Activated naive CD8-positive, alpha-beta T cell treated with anti-CD3 and anti-CD28 coated beads, Interleukin-2, amount 50 U/mL, for 16 hours (primary cell): ENCODE measurements around the gene CLDN2.
"Not testable (repeated sequence)": the region's sequence is repeated elsewhere in the genome, so short reads cannot be mapped to it uniquely, and the experiment has no call there.

Experiments
- DNase-seq: peaks from one replicate; pipeline ENCODE4 v3.0.0-alpha.2; 2020; ENCODE audit warnings: low read depth, low spot score

CLDN2 gene, protein sequence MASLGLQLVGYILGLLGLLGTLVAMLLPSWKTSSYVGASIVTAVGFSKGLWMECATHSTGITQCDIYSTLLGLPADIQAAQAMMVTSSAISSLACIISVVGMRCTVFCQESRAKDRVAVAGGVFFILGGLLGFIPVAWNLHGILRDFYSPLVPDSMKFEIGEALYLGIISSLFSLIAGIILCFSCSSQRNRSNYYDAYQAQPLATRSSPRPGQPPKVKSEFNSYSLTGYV

DNA sequence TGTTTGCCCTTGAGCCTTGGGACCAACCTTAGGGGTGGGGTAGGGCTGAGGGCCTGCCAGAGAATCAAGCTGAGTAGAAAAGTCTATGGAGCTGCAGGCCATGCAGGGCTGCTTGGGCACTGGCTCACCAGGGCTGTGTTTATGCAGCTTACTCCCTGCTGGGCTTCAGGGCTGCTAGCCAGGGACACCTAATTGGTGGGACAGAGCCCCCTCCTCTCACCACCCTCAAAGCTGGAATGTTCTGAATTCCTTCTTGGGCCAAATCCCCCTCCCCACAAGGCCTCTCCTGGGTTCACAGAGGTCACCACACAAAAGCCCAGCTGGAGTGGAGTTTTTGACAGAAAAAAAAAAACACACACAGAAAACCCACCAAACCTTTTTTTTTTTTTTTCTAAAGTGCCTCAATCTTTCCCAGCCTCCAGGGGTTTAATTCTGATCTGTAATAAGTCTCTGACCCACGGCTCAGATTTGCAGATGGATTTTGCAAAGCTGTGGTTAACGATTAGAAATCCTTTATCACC, at the start of gene CLDN2:
Gene CLDN2, plus strand, starts transcription at position 471 of the 521 bp plus-strand sequence. CDS start 7,827 bp downstream, outside the sequence.
- DNase-seq: no peak

DNA sequence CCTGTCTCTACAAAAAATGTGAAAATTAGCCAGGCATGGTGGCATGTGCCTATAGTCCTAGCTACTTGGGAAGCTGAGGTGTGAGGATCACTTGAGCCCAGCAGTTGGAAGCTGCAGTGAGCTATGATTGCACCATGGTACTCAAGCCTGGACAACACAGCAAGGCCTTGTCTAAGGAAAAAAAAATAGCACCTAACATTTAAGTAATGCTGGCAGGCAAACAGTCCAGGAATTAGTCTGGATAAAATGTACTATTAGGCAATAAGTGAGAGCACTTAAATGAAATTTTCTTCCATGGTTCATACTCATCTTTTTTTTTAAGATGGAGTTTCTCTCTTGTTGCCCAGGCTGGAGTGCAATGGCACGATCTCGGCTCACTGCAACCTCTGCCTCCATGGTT, 47.4 kb upstream of the CLDN2 start:
- not testable (repeated sequence) for DNase-seq

DNA sequence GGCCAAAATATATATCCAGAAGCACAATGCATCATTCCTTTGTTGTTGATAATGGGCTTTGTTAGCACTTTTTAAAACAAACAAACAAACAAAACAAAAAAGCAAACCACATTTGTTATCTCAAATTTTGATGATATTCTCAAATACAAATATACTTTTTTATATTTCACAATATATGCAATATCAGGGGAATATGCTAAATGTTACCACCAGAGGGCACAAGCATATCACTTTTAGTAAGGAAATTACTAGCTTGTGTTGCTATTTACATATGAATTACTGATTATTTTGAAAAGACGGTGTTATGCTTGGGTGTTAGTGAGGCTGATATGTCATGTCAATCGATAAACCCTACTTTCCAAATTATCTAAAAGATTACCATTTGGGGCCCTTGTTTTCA, 46.1 kb upstream of the CLDN2 start:
- DNase-seq: no peak

DNA sequence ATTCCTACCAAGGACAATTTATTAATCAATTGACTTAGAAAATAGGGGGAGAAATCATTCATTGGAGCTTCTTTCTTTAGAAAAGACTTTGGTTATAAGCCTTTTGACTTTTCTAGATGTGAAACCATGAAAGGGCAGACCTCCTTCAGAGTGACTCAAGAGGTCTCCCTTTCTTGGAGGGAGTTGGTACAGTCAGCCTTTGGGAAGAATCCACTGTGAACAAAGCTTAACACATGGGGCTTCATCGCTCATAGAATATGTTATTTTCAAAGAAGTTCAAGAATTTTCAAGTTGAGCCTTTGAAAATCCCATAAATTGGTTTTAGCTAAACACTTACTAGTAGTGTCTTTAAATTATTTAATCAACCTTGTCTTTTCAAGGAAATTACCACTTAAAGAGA, 45.1 kb upstream of the CLDN2 start:
- no peak for DNase-seq

DNA sequence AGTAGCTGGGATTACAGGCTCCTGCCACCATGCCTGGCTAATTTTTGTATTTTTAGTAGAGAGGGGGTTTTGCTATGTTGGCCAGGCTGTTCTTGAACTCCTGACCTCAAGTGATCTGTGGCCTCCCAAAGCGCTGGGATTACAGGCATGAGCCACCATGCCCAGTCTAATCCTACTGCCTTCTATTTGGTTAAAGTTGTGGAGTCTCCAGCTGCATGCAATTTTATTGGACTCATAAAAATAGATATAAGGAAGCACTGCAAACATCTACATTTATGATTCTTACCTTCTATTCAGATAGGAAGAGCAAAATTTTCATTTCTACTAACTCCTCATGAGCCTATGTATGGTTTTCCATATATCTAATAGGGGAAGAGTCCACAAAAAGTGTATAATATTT, 30.7 kb upstream of the CLDN2 start:
- DNase-seq: no peak

GRCh38 chrX:106891762-106892460, 28.3 kb upstream of the CLDN2 start:
- no peak for DNase-seq

DNA sequence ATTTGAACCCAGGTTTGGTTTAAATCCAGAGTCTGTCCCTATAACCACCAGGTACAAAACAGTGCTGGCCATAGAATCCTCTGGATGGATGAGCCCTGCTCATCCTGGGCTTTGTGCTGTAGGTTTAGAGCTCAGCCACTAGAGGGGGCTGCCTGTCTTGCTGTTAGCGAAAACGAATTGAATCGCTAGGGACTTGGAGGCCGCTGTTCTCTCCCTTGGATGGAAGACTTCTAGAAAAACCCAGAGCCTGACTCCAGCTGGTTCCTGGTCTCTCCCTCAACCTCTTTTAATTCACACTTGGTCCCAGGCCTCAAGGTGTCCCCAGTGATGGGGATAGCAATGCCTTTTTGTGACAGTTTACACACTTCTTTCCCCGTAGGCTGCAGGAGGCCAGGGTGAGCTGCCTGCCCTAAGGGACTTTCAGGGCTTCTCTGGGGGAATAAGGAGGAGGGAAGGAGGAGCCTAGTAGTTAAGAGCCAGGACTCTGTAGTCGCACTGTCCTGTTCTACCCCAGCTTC, 25.8 kb upstream of the CLDN2 start:
- DNase-seq: peak; percentile 3

DNA sequence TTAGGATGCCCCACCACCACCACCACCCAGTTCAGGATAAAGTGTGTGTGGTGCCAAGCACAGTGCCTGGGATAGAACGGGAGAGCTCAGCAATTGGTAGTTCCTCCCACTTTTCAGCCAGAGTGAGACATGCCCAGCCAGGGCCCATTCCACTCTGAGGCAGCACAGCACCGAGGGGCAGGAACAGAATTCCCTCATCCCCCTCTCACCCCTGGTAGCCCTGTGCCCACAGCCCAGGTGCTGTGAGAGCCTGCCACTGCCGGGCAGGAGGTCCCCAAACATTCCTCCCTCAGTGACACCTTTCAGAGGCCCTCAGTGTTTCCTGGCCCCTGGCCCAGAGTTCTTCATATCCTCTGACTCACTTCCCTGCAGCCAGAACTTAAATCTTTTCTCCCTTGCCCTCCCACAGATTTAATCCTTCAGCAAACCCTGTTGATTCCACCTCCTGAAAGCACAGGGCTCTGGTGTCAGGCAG, 25.2 kb upstream of the CLDN2 start:
- DNase-seq: no peak

- DNase-seq: no peak
These were observed 22.9 kb upstream of the CLDN2 start for GRCh38 chrX:106897259-106897658.

DNA sequence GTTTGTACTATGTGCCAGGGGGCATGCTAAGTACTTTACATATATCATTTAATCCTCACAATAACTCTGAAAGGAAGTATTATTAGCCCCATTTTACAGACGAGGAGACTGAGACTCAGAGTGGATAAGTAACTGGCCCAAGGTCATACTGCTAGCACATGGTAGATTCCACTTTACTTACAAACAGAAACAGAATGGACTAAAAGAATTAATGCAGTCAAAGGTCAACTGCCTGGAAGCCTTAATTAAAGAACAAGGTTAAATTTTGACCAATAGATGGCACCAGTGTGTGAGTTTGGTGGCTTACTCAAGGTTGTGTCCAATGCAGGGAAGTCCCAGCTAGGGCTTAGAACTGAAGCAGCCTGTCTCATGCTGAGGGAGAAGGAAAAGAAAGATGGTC, 21.7 kb upstream of the CLDN2 start:
- DNase-seq: no peak

- DNase-seq: no peak
These were observed 20.9 kb upstream of the CLDN2 start for GRCh38 chrX:106899276-106899675.

DNA sequence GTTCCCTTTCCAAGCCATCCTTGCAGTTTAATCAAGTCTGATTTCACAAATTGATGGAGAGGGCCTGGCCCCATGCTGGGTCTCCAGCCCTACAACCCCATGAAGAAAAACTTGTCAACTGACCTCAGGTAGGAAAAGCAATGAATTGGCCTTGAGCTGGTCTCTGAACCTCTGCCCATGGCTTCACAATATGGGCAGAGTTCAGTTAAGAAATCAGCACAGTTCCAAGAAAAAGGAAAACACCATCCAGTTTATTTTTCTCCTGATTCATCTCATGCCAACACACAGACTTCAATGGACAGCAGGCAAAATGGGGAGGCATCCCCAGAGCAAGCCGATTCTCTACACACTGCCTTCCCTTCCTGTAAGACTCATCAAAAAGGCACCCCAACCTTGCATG, 20.4 kb upstream of the CLDN2 start:
- no peak for DNase-seq

DNA sequence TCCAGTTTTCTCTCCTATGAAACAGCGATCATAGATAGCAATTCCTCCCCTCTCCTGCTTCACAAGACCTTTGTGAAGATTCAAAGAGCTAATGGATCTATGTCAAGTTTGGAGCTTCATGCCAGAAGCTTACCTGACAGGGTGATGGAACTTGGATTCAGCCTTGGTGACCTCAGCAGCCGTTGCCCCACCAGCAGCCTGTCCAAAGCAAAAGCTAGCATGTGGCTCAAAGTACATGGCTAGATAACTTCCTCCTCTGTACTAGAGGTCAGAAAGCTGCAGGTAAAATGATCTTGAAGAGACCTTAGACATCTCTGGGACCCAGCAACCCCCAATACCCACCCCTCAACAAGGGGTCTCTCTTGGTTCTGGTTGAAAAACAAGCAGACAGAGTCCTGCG, 18.9 kb upstream of the CLDN2 start:
- no peak for DNase-seq

DNA sequence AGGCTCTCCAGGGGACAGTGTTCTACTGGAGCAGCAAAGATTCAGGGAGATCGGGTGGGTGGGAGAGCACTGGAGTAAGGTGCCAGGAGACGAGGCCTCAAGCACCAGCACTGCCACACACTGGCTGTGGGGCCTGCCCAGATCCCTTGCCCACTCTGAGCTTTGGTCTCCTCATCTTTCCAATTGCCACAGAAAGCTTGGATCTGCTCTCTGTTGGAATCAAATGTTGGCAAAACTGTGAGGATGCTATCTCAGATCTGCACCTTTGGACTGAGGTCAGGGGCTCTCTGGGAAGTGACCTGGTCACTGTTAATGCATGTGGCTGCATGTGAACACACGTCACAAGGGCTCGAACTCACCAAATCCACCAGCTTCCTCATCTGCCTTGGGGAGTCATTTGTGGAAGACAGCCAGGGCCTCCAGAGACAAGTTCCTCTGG, 18.4 kb upstream of the CLDN2 start:
- DNase-seq: no peak

GRCh38 chrX:106902684-106903083, 17.5 kb upstream of the CLDN2 start:
- no peak for DNase-seq

GRCh38 chrX:106903291-106903824, 16.8 kb upstream of the CLDN2 start, which contains the start of gene RIPPLY1:
Gene RIPPLY1 (minus strand): TSS chrX:106903341. CDS start chrX:106903287, 54 bp downstream.
- no peak for DNase-seq

DNA sequence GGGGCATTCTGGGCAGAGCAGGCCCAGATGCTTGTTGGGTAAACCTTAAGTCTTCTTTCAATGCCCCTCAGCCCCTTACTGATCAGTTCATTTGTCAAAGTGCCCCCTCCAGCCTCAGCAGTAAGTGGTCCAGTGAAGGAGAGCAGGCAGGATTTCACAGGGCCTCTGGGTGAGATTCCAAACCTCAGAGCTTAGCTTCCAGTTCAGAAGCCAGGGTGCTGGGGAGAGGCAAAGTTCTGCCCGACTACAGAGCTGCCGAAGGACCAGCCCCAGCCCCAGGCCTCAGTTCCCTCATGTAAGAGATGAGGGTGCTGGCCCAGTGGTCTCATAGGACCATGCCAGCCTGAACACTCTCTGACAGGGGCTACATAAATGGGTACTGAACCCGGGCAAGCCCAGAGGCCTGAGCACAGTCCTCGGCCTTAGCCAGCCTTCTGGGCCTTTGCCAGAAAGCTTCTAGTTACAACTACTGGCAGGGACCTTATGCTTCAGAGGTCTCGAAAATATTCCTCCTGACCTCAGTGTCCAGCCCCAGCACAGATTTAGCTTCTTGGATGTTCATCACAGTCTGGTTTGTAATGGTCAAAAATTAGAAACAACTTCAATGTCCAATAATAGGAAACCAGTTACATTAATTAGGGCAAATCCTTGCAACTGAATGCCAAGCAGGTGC, 16.2 kb upstream of the CLDN2 start:
- no peak for DNase-seq

- no peak for DNase-seq
These were observed 15.0 kb upstream of the CLDN2 start for GRCh38 chrX:106905064-106905708.

DNA sequence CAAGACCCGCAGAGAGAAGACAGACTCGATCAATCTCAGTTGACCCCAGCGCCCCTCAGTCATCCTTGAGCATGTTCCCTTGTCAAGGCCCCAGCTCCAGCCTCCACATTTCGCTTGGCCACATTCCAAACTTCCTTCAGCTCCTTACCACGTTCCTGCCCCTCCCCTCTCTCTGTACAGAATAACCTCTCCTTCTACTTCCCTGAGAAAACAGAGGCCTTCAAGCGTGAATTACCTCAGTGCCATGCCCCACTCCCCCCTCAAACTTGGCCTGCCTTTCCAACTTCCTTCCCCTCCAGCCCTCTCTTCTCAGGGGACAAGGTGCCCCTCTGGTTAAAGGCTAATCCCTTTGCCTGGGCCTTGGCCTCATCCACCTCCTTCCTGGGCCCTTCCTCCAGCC, 13.8 kb upstream of the CLDN2 start:
- no peak for DNase-seq

- no peak for DNase-seq
These were observed 7.3 kb upstream of the CLDN2 start for GRCh38 chrX:106912864-106913263.

GRCh38 chrX:106917830-106918500, 2.2 kb upstream of the CLDN2 start:
- no peak for DNase-seq
